ENCODE results near the gene PDCD11. TPM values are rescaled to one million over a fixed set of nuclear protein-coding genes. Genes with fewer than 3 reads are reported as not detected.

The PDCD11 gene
- total RNA-seq, 1 experiment from 2014 or later, result 106 TPM

GRCh38 chr10:103487410-103487708, 90.9 kb downstream of the PDCD11 start:
- Histone ChIP-seq H3K9me2 (ENCODE audit: insufficient read depth) (no peaks in the 10 kb centered on the region), H3K9me3 (ENCODE audit: control insufficient read depth in 1 of 2, insufficient read depth in 1 of 2, low read depth in 1 of 2, low read length in 2 of 2) (no peaks in the 10 kb centered on the region), H3K4me2 (ENCODE audit: low read length) (no peak overlapping the region), H3K27ac (ENCODE audit: low read depth, low read length) (no peak overlapping the region), H3K4me3 (replicated peaks in 1 of 2; ENCODE audit: low read depth in 1 of 2, low read length in 2 of 2) (no peak overlapping the region), H2AFZ (ENCODE audit: low read depth, low read length, poor library complexity, severe bottlenecking) (no peak overlapping the region), H3K27me3 (ENCODE audit: insufficient read depth, low read length) (no peaks in the 10 kb centered on the region), H3K9ac (ENCODE audit: low read length) (no peak overlapping the region), H3K4me1 (ENCODE audit: control insufficient read depth in 1 of 2, insufficient read depth in 2 of 2, low read length in 2 of 2) (peaks cover 10 to 33% of the 10 kb centered on the region in 2 experiments), H3K79me2 (ENCODE audit: insufficient read depth, low read length) (no peaks in the 10 kb centered on the region), H3K36me3 (ENCODE audit: control insufficient read depth in 1 of 2, insufficient read depth in 2 of 2, low read length in 2 of 2) (no peaks in the 10 kb centered on the region), H4K20me1 (ENCODE audit: insufficient read depth) (no peaks in the 10 kb centered on the region)
- ATAC-seq (no peak), DNase-seq (ENCODE audit: low read depth, low spot score) (no peak)
- intact Hi-C loops (cut with micrococcal nuclease), result loop anchor here (5.0 to 10.0 kb wide), 2 partner anchors 245 to 753 kb away; no protein-coding TSS in a partner anchor
- ChIA-PET RAD21 (ENCODE audit: low non-redundant PET in 1 of 2, low total read pairs in 2 of 2, uncharacterized antibody in 2 of 2, unreplicated experiment in 2 of 2) (no interaction called here), CTCF (interaction anchor here (1.9 kb wide), 1 partner anchor 16 kb away, joined by 5 read pairs; no protein-coding TSS in a partner anchor), POLR2A (no interaction called here)
- BruUV-seq (replicated peaks), result no TSS peak
- no peak for TF ChIP-seq FOSL1 (IDR thresholded peaks at IDR 0.05; ENCODE audit: low read depth)
- no peak for TF ChIP-seq CTCF (IDR thresholded peaks at IDR 0.05 in 2 of 3, conservative IDR thresholded peaks at IDR 0.05 in 1 of 3; ENCODE audit: borderline replicate concordance in 1 of 3, insufficient read depth in 1 of 3, low read depth in 2 of 3, low read length in 2 of 3)
- TF ChIP-seq SP1 (IDR thresholded peaks at IDR 0.05; ENCODE audit: low read depth), result no peak
- TF ChIP-seq ELF1 (IDR thresholded peaks at IDR 0.05; ENCODE audit: borderline replicate concordance, low read depth), result no peak
- TF ChIP-seq ZNF274 (IDR thresholded peaks at IDR 0.05; ENCODE audit: low read depth, low read length), result no peak
- no peak for TF ChIP-seq SRF (IDR thresholded peaks at IDR 0.05; ENCODE audit: low read depth)
- TF ChIP-seq JUND (IDR thresholded peaks at IDR 0.05), result no peak
- TF ChIP-seq MAX (IDR thresholded peaks at IDR 0.05), result no peak
- no peak for TF ChIP-seq ATF3 (IDR thresholded peaks at IDR 0.05)
- no peak for TF ChIP-seq EZH2phosphoT487 (IDR thresholded peaks at IDR 0.05; ENCODE audit: borderline replicate concordance)
- no peak for TF ChIP-seq POLR2A (IDR thresholded peaks at IDR 0.05; ENCODE audit: borderline replicate concordance, extremely low read depth, insufficient read depth, insufficient read length)
- no peak for TF ChIP-seq TCF7L2 (IDR thresholded peaks at IDR 0.05; ENCODE audit: borderline replicate concordance, extremely low read depth, insufficient read depth, insufficient read length)
- no peak for TF ChIP-seq EGR1 (IDR thresholded peaks at IDR 0.05; ENCODE audit: low read depth)
- no peak for TF ChIP-seq SIN3A (IDR thresholded peaks at IDR 0.05; ENCODE audit: low read depth)
- TF ChIP-seq CEBPB (IDR thresholded peaks at IDR 0.05; ENCODE audit: low read depth), result no peak
- no peak for TF ChIP-seq ZBTB33 (IDR thresholded peaks at IDR 0.05; ENCODE audit: extremely low read depth, insufficient replicate concordance, low read length)
- no peak for TF ChIP-seq YY1 (IDR thresholded peaks at IDR 0.05; ENCODE audit: extremely low read depth, insufficient replicate concordance, low read depth, low read length)
- TF ChIP-seq ZFX (IDR thresholded peaks at IDR 0.05), result no peak
